CD4-positive, alpha-beta T cell (primary cell): ENCODE measurements around the gene KRT5. TPM values are rescaled to one million over a fixed set of nuclear protein-coding genes. Genes with fewer than 3 reads are reported as not detected.

ENCODE experiments used
- ATAC-seq: fragments of 200-7000 bp; cut with Tn5 transposase; one replicate; pipeline ENCODE4 v1.10.0; 2022; ENCODE audit warnings: mild to moderate bottlenecking; ENCODE audit not compliant: poor library complexity
- CTCF ChIA-PET: fragments of 350-600 bp; sonication (Branson Sonifier 250); formaldehyde crosslinking; loops from one replicate; lab custom pipeline; 2021; ENCODE audit warnings: antibody characterized with exemption, inconsistent platforms; lab: Charles Lee
- POLR2A ChIA-PET: fragments of 350-600 bp; sonication (Branson Sonifier 250); formaldehyde crosslinking; loops from one replicate; lab custom pipeline; 2021; ENCODE audit warnings: antibody characterized with exemption, inconsistent platforms; lab: Charles Lee
- DNase-seq, 14 experiments: peaks; one replicate each; pipeline ENCODE4 v3.0.0-alpha.2; 2013 to 2020; ENCODE audit warnings: mixed read lengths in 2 of 14
- H3K27ac ChIP-seq, 2 donors: one replicate each; pipeline versions ENCODE4 v1.5.1 to v1.7.0; 2013; ENCODE audit warnings: low read length in 2 of 2, low read depth in 1 of 2, mild to moderate bottlenecking in 1 of 2
- H3K27me3 ChIP-seq, 2 experiments: 1 replicate in 1 of 2; 2 replicates in 1 of 2; pipeline versions ENCODE4 v1.6.1 to v1.7.0; 2013; ENCODE audit warnings: low read length in 2 of 2, control low read depth in 1 of 2, mild to moderate bottlenecking in 1 of 2, moderate library complexity in 1 of 2; ENCODE audit not compliant: insufficient read depth in 2 of 2, control insufficient read depth in 1 of 2
- H3K36me3 ChIP-seq: one replicate; pipeline ENCODE4 v1.6.1; 2013; ENCODE audit warnings: low read length, control low read depth; ENCODE audit not compliant: insufficient read depth
- H3K4me1 ChIP-seq: one replicate; pipeline ENCODE4 v1.6.1; 2013; ENCODE audit warnings: low read length, control low read depth; ENCODE audit not compliant: insufficient read depth
- H3K4me3 ChIP-seq: one replicate; pipeline ENCODE4 v1.5.1; 2013; ENCODE audit warnings: mild to moderate bottlenecking, low read length, moderate library complexity
- H3K9me3 ChIP-seq, 2 experiments: 1 replicate in 1 of 2; 2 replicates in 1 of 2; pipeline versions ENCODE4 v1.6.1 to v1.7.0; 2013; ENCODE audit warnings: low read length in 2 of 2, mild to moderate bottlenecking in 2 of 2, control low read depth in 1 of 2, moderate library complexity in 1 of 2; ENCODE audit not compliant: control insufficient read depth in 1 of 2, insufficient read depth in 1 of 2
- H3K27ac Mint-ChIP-seq: one replicate; pipeline ENCODE4 v1.8.0; 2020; ENCODE audit warnings: mixed read lengths
- H3K27me3 Mint-ChIP-seq: one replicate; pipeline ENCODE4 v1.8.0; 2021; ENCODE audit warnings: mixed read lengths
- H3K36me3 Mint-ChIP-seq: one replicate; pipeline ENCODE4 v1.8.0; 2021; ENCODE audit warnings: low read depth, mixed read lengths
- H3K4me1 Mint-ChIP-seq: one replicate; pipeline ENCODE4 v1.8.0; 2021; ENCODE audit warnings: low read depth, mixed read lengths
- H3K4me3 Mint-ChIP-seq: one replicate; pipeline ENCODE4 v1.8.0; 2020; ENCODE audit warnings: mild to moderate bottlenecking, mixed read lengths
- H3K9me3 Mint-ChIP-seq: one replicate; pipeline ENCODE4 v1.8.0; 2020; ENCODE audit warnings: mixed read lengths
- intact Hi-C, 2 experiments: fragments of 100-400 bp; cut with DNase I in 1 of 2; cut with micrococcal nuclease in 1 of 2; formaldehyde crosslinking; loops; one replicate each; pipeline versions ENCODE4 v1.15.1 to v1.9.0; 2023 to 2025; cut with DNase I, micrococcal nuclease
- total RNA-seq, 174 experiments: library from RNA in 2 of 174; stranded (reverse) in 2 of 174; gene quantifications; one replicate each; pipeline ENCODE4 v1.2.3 and lab custom pipeline; 2021 to 2026
- TF ChIP-seq, protein P1 (sequence below): fragments of 200-600 bp; IDR thresholded peaks from one replicate; pipeline ENCODE4 v1.8.0; 2022; ENCODE audit warnings: antibody characterized with exemption, mild to moderate bottlenecking

KRT5 gene
- total RNA-seq, 2 experiments from 2014 or later: 0.60 to 0.81 TPM

GRCh38 chr12:52469853-52470252 lies 50.3 kb downstream of the KRT5 start:
- Mint-ChIP-seq H3K36me3 (no peaks in the 10 kb centered on the region), H3K27me3 (peaks cover 22% of the 10 kb centered on the region), H3K27ac (no peak overlapping the region), H3K4me3 (no peak overlapping the region), H3K4me1 (no peaks in the 10 kb centered on the region), H3K9me3 (no peaks in the 10 kb centered on the region)
- Histone ChIP-seq H3K27ac (no peak overlapping the region), H3K4me3 (no peak overlapping the region), H3K4me1 (no peaks in the 10 kb centered on the region), H3K27me3 (peaks cover 0 to 3% of the 10 kb centered on the region in 2 experiments), H3K36me3 (no peaks in the 10 kb centered on the region), H3K9me3 (no peaks in the 10 kb centered on the region)
- no peak for ATAC-seq
- ChIA-PET POLR2A (no interaction called here), CTCF (no interaction called here)
- intact Hi-C loops: no loop called here
- no peak for DNase-seq
- TF ChIP-seq, protein P1, sequence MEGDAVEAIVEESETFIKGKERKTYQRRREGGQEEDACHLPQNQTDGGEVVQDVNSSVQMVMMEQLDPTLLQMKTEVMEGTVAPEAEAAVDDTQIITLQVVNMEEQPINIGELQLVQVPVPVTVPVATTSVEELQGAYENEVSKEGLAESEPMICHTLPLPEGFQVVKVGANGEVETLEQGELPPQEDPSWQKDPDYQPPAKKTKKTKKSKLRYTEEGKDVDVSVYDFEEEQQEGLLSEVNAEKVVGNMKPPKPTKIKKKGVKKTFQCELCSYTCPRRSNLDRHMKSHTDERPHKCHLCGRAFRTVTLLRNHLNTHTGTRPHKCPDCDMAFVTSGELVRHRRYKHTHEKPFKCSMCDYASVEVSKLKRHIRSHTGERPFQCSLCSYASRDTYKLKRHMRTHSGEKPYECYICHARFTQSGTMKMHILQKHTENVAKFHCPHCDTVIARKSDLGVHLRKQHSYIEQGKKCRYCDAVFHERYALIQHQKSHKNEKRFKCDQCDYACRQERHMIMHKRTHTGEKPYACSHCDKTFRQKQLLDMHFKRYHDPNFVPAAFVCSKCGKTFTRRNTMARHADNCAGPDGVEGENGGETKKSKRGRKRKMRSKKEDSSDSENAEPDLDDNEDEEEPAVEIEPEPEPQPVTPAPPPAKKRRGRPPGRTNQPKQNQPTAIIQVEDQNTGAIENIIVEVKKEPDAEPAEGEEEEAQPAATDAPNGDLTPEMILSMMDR: no peak

GRCh38 chr12:52464897-52465296 lies 55.3 kb downstream of the KRT5 start:
- POLR2A ChIA-PET: no interaction called here
- Mint-ChIP-seq H3K27me3 (peaks cover 32% of the 10 kb centered on the region), H3K36me3 (no peaks in the 10 kb centered on the region), H3K4me3 (no peak overlapping the region), H3K4me1 (no peaks in the 10 kb centered on the region), H3K9me3 (no peaks in the 10 kb centered on the region), H3K27ac (no peak overlapping the region)
- Histone ChIP-seq H3K27ac (no peak overlapping the region), H3K36me3 (no peaks in the 10 kb centered on the region), H3K9me3 (no peaks in the 10 kb centered on the region), H3K27me3 (peaks cover 3 to 9% of the 10 kb centered on the region in 2 experiments), H3K4me3 (no peak overlapping the region), H3K4me1 (no peaks in the 10 kb centered on the region)
- CTCF ChIA-PET: no interaction called here
- ATAC-seq (no peak), DNase-seq (no peak)
- intact Hi-C loops: no loop called here
- TF ChIP-seq, protein P1: no peak

Other genes starting within 250 kb of the KRT5 start
- not detected for gene KRT86, start 245.7 kb downstream of the KRT5 start, total RNA-seq
- gene KRT81, start 228.9 kb downstream of the KRT5 start, total RNA-seq: not detected
- not detected for gene KRT83, start 199.0 kb downstream of the KRT5 start, total RNA-seq
- not detected for gene KRT85, start 152.9 kb downstream of the KRT5 start, total RNA-seq
- not detected for gene KRT84, start 134.7 kb downstream of the KRT5 start, total RNA-seq
- not detected for gene KRT82, start 114.1 kb downstream of the KRT5 start, total RNA-seq
- not detected for gene KRT75, start 86.0 kb downstream of the KRT5 start, total RNA-seq
- gene KRT6B, start 68.2 kb downstream of the KRT5 start, total RNA-seq: not detected
- gene KRT6C, start 46.6 kb downstream of the KRT5 start, total RNA-seq: not detected
- not detected for gene KRT6A, start 27.1 kb downstream of the KRT5 start, total RNA-seq
- not detected for gene KRT71, start 32.8 kb upstream of the KRT5 start, total RNA-seq
- gene KRT74, start 53.4 kb upstream of the KRT5 start, total RNA-seq: under 1 TPM; 0.30 to 0.34 TPM
- gene KRT72, start 81.1 kb upstream of the KRT5 start, total RNA-seq: 10 to 100 TPM; 82.2 to 83.4 TPM
- 10 to 100 TPM; 67.2 to 69.7 TPM for gene KRT73, start 98.2 kb upstream of the KRT5 start, total RNA-seq
- 1 to 10 TPM; 1.7 to 2.1 TPM for gene KRT2, start 131.8 kb upstream of the KRT5 start, total RNA-seq
- 1 to 10 TPM; 3.9 to 4.0 TPM for gene KRT1, start 160.0 kb upstream of the KRT5 start, total RNA-seq
- under 1 TPM; 0.11 to 0.20 TPM for gene KRT77, start 183.1 kb upstream of the KRT5 start, total RNA-seq